ENCODE measurements around the gene MAMDC4.

- TF ChIP-seq ZNF670 (tag by site-specific recombination; IDR thresholded peaks at IDR 0.05; ENCODE audit: low read depth) (no peak), ZNF324 (tag by site-specific recombination; IDR thresholded peaks at IDR 0.05) (no peak), CTCF (tag by site-specific recombination; IDR thresholded peaks at IDR 0.05) (no peak), ZNF112 (tag by site-specific recombination; IDR thresholded peaks at IDR 0.05) (no peak), ZNF707 (tag by site-specific recombination; IDR thresholded peaks at IDR 0.05) (no peak), ZFP69B (tag by site-specific recombination; IDR thresholded peaks at IDR 0.05) (no peak), ZNF423 (tag by site-specific recombination; IDR thresholded peaks at IDR 0.05) (no peak), ZNF530 (tag by site-specific recombination; IDR thresholded peaks at IDR 0.05; ENCODE audit: low read depth) (no peak)
- TF ChIP-seq, protein P1, sequence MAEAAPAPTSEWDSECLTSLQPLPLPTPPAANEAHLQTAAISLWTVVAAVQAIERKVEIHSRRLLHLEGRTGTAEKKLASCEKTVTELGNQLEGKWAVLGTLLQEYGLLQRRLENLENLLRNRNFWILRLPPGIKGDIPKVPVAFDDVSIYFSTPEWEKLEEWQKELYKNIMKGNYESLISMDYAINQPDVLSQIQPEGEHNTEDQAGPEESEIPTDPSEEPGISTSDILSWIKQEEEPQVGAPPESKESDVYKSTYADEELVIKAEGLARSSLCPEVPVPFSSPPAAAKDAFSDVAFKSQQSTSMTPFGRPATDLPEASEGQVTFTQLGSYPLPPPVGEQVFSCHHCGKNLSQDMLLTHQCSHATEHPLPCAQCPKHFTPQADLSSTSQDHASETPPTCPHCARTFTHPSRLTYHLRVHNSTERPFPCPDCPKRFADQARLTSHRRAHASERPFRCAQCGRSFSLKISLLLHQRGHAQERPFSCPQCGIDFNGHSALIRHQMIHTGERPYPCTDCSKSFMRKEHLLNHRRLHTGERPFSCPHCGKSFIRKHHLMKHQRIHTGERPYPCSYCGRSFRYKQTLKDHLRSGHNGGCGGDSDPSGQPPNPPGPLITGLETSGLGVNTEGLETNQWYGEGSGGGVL (tag by site-specific recombination; IDR thresholded peaks at IDR 0.05), result no peak
These were observed 13.6 kb upstream of the MAMDC4 start for GRCh38 chr9:136838314-136839228.
